Hepatocyte (in vitro differentiated cells): ENCODE data around the gene ADAMTS3. TPM values are rescaled to one million over a fixed set of nuclear protein-coding genes. Genes with fewer than 3 reads are reported as not detected.

Experiments used
- DNase-seq: peaks from one replicate; pipeline ENCODE4 v3.0.0-alpha.2; 2016; ENCODE audit warnings: low spot score
- H2AFZ ChIP-seq: fragments of 200-600 bp; sonication (generic); 2 replicates; pipeline ENCODE4 v1.6.0; 2016; ENCODE audit warnings: antibody characterized with exemption, mild to moderate bottlenecking
- H3K27ac ChIP-seq: fragments of 200-600 bp; sonication (generic); 2 replicates; pipeline ENCODE4 v1.5.1; 2016; ENCODE audit warnings: mild to moderate bottlenecking
- H3K27me3 ChIP-seq: fragments of 200-600 bp; sonication (generic); 2 replicates; pipeline ENCODE4 v1.6.1; 2016
- H3K36me3 ChIP-seq: fragments of 200-600 bp; sonication (generic); replicated peaks from 2 replicates; pipeline ENCODE4 v1.5.1; 2016; ENCODE audit warnings: low read depth; ENCODE audit not compliant: insufficient read depth
- H3K4me1 ChIP-seq: fragments of 200-600 bp; sonication (generic); 2 replicates; pipeline ENCODE4 v1.5.1; 2016; ENCODE audit warnings: mild to moderate bottlenecking, moderate library complexity; ENCODE audit not compliant: insufficient read depth
- H3K4me2 ChIP-seq: fragments of 200-600 bp; sonication (generic); 2 replicates; pipeline ENCODE4 v1.6.0; 2016
- H3K4me3 ChIP-seq: fragments of 200-600 bp; sonication (generic); 2 replicates; pipeline ENCODE4 v1.5.1; 2016; ENCODE audit warnings: mild to moderate bottlenecking
- H3K79me2 ChIP-seq: fragments of 200-600 bp; sonication (generic); 2 replicates; pipeline ENCODE4 v1.6.0; 2017; ENCODE audit warnings: mild to moderate bottlenecking
- H3K9me2 ChIP-seq: fragments of 200-600 bp; sonication (generic); replicated peaks from 2 replicates; pipeline ENCODE4 v1.6.0; 2017; ENCODE audit warnings: mild to moderate bottlenecking; ENCODE audit not compliant: insufficient read depth
- H3K9me3 ChIP-seq: fragments of 200-600 bp; sonication (generic); 2 replicates; pipeline ENCODE4 v1.5.1; 2016; ENCODE audit warnings: low read depth, mild to moderate bottlenecking
- H4K20me1 ChIP-seq: fragments of 200-600 bp; sonication (generic); 2 replicates; pipeline ENCODE4 v1.6.0; 2016; ENCODE audit warnings: mild to moderate bottlenecking; ENCODE audit not compliant: insufficient read depth, poor library complexity, severe bottlenecking
- EZH2 ChIP-seq: fragments of 200-600 bp; sonication (generic); IDR thresholded peaks from 2 replicates; pipeline ENCODE4 v1.6.1; 2016; ENCODE audit warnings: antibody characterized with exemption, mild to moderate bottlenecking, borderline replicate concordance
- EZH2phosphoT487 ChIP-seq: fragments of 200-600 bp; sonication (generic); IDR thresholded peaks from one replicate; pipeline ENCODE4 v1.6.1; 2018; ENCODE audit warnings: antibody characterized with exemption, mild to moderate bottlenecking, low read depth, moderate library complexity; ENCODE audit not compliant: unreplicated experiment, severe bottlenecking
- WGBS: methylation state at CpG from one replicate; pipeline ENCODE4 v1.1.6; 2016; ENCODE audit warnings: low lambda C conversion rate; ENCODE audit errors: missing lambda C conversion rate; 5-methylcytosine and 5-hydroxymethylcytosine counted together
- polyA plus RNA-seq: library from polyadenylated mRNA; unstranded; fragments of >200 nt; fragmentation: Nextera tagmentation; extraction: Ambion mirVana; gene quantifications from 2 replicates; pipeline ENCODE4 v1.2.1, GENCODE V29; 2016
- total RNA-seq: library from RNA; depleted of rRNA; stranded (reverse); fragments of >200 nt; gene quantifications from 2 replicates; pipeline ENCODE4 v1.2.3, GENCODE V29; 2014
- TF ChIP-seq, protein P1 (sequence below): fragments of 200-600 bp; sonication (generic); IDR thresholded peaks from 2 replicates; pipeline ENCODE4 v1.5.1; 2016; ENCODE audit warnings: antibody characterized with exemption, mild to moderate bottlenecking; ENCODE audit not compliant: poor library complexity

ADAMTS3 gene
- total and polyA plus RNA-seq, 2 experiments from 2014 or later = 0.59 to 5.8 TPM

DNA sequence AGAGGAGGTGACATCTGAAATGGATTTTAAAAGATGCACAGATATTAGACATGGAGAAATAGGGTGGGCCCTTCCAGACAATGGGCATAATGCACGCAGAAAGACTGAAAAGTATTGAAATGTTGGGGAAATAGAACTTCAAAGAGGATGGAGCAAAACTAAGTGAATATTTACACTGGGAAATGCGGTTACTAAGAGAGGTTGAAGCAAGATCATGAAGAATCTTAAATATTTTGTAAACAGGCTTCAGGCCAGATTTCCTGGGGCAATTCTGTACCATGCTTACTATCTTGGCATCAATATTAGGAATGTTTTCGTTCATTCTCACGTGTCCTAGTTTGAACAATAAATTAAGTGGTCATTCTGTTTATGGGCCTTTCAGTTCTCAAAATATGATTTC, 216.3 kb downstream of the ADAMTS3 start:
- Histone ChIP-seq H3K4me1 (no peaks in the 10 kb centered on the region), H2AFZ (no peak overlapping the region), H3K9me2 (no peaks in the 10 kb centered on the region), H3K27me3 (no peaks in the 10 kb centered on the region), H3K4me3 (no peak overlapping the region), H3K9me3 (no peaks in the 10 kb centered on the region), H3K4me2 (no peak overlapping the region), H3K27ac (no peak overlapping the region), H4K20me1 (no peaks in the 10 kb centered on the region), H3K79me2 (no peaks in the 10 kb centered on the region), H3K36me3 (no peaks in the 10 kb centered on the region)
- TF ChIP-seq, protein P1, sequence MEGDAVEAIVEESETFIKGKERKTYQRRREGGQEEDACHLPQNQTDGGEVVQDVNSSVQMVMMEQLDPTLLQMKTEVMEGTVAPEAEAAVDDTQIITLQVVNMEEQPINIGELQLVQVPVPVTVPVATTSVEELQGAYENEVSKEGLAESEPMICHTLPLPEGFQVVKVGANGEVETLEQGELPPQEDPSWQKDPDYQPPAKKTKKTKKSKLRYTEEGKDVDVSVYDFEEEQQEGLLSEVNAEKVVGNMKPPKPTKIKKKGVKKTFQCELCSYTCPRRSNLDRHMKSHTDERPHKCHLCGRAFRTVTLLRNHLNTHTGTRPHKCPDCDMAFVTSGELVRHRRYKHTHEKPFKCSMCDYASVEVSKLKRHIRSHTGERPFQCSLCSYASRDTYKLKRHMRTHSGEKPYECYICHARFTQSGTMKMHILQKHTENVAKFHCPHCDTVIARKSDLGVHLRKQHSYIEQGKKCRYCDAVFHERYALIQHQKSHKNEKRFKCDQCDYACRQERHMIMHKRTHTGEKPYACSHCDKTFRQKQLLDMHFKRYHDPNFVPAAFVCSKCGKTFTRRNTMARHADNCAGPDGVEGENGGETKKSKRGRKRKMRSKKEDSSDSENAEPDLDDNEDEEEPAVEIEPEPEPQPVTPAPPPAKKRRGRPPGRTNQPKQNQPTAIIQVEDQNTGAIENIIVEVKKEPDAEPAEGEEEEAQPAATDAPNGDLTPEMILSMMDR = no peak
- TF ChIP-seq EZH2phosphoT487 = no peak
- TF ChIP-seq EZH2 = no peak
- 67% methylated on average over 4 of the region's 4 CpGs for WGBS
- no peak for DNase-seq

- no peaks in the 10 kb centered on the region for H3K9me3 ChIP-seq
- 77% methylated on average over 2 of the region's 2 CpGs for WGBS
- H3K27ac ChIP-seq = no peak overlapping the region
- no peak overlapping the region for H3K4me2 ChIP-seq
- no peaks in the 10 kb centered on the region for H3K9me2 ChIP-seq
- H4K20me1 ChIP-seq = no peaks in the 10 kb centered on the region
- H3K36me3 ChIP-seq = no peaks in the 10 kb centered on the region
- TF ChIP-seq EZH2phosphoT487 = no peak
- no peak for TF ChIP-seq EZH2
- TF ChIP-seq, protein P1 = no peak
- no peak overlapping the region for H3K4me3 ChIP-seq
- H2AFZ ChIP-seq = no peak overlapping the region
- H3K79me2 ChIP-seq = no peaks in the 10 kb centered on the region
- no peak for DNase-seq
- H3K27me3 ChIP-seq = no peaks in the 10 kb centered on the region
- no peaks in the 10 kb centered on the region for H3K4me1 ChIP-seq
Observed at GRCh38 chr4:72351521-72351920, 217.5 kb downstream of the ADAMTS3 start.

- no peak for DNase-seq
- H3K79me2 ChIP-seq = no peaks in the 10 kb centered on the region
- no peak overlapping the region for H3K4me3 ChIP-seq
- H4K20me1 ChIP-seq = no peaks in the 10 kb centered on the region
- H3K36me3 ChIP-seq = no peaks in the 10 kb centered on the region
- no peaks in the 10 kb centered on the region for H3K9me3 ChIP-seq
- no peaks in the 10 kb centered on the region for H3K4me1 ChIP-seq
- no peak overlapping the region for H3K27ac ChIP-seq
- H3K4me2 ChIP-seq = no peak overlapping the region
- TF ChIP-seq, protein P1 = no peak
- TF ChIP-seq EZH2 (no peak), EZH2phosphoT487 (no peak)
- no peak overlapping the region for H2AFZ ChIP-seq
- no peaks in the 10 kb centered on the region for H3K27me3 ChIP-seq
- H3K9me2 ChIP-seq = no peaks in the 10 kb centered on the region
Observed at GRCh38 chr4:72348701-72349100, 220.3 kb downstream of the ADAMTS3 start.

- H3K4me1 ChIP-seq = no peaks in the 10 kb centered on the region
- no peak overlapping the region for H3K4me2 ChIP-seq
Observed at GRCh38 chr4:72344418-72344817, 224.6 kb downstream of the ADAMTS3 start.

More at GRCh38 chr4:72344418-72344817, 224.6 kb downstream of the ADAMTS3 start:
- DNase-seq = no peak
- no peaks in the 10 kb centered on the region for H3K36me3 ChIP-seq
- no peak for TF ChIP-seq EZH2phosphoT487
- TF ChIP-seq EZH2 = no peak
- TF ChIP-seq, protein P1 = no peak
- no peaks in the 10 kb centered on the region for H4K20me1 ChIP-seq
- H3K4me3 ChIP-seq = no peak overlapping the region
- no peak overlapping the region for H2AFZ ChIP-seq
- H3K27me3 ChIP-seq = no peaks in the 10 kb centered on the region
- no peaks in the 10 kb centered on the region for H3K9me3 ChIP-seq
- no peaks in the 10 kb centered on the region for H3K9me2 ChIP-seq
- no peaks in the 10 kb centered on the region for H3K79me2 ChIP-seq
- no peak overlapping the region for H3K27ac ChIP-seq
